Activated CD4-positive, CD25-positive, alpha-beta regulatory T cell treated with anti-CD3 and anti-CD28 coated beads, Interleukin-2, amount 50 U/mL, for 16 hours (primary cell): Measurements from ENCODE around the gene PLA2G4B.

ENCODE experiments used
- DNase-seq: peaks from one replicate; pipeline ENCODE4 v3.0.0-alpha.2; 2020; ENCODE audit warnings: low read depth, low spot score

Gene PLA2G4B, protein sequence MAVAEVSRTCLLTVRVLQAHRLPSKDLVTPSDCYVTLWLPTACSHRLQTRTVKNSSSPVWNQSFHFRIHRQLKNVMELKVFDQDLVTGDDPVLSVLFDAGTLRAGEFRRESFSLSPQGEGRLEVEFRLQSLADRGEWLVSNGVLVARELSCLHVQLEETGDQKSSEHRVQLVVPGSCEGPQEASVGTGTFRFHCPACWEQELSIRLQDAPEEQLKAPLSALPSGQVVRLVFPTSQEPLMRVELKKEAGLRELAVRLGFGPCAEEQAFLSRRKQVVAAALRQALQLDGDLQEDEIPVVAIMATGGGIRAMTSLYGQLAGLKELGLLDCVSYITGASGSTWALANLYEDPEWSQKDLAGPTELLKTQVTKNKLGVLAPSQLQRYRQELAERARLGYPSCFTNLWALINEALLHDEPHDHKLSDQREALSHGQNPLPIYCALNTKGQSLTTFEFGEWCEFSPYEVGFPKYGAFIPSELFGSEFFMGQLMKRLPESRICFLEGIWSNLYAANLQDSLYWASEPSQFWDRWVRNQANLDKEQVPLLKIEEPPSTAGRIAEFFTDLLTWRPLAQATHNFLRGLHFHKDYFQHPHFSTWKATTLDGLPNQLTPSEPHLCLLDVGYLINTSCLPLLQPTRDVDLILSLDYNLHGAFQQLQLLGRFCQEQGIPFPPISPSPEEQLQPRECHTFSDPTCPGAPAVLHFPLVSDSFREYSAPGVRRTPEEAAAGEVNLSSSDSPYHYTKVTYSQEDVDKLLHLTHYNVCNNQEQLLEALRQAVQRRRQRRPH

DNA sequence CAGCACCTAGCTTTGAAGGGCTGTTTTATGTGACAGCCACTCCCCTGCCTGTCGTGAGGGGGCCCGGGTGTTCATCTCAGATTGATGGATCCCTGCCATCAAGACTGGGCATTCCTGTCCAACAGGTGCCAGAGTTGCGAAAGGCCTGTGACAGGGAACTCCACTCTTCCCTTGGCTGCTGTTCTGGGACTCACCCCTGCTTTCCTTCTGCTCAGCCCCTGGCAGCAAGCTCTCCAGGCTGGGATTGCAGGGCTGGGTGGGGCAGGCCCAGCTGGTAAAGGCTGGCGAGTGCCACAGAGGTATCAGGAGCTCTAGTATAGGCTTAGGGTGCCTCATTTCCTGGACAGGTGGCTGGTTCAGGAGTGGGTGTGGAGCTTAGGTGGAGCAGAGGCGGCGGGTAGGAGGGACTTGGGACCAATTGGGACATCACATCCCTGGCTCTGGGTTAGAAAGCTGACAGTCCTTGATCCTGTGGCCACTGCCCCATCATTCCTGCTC, at the start of gene PLA2G4B:
TSS of gene PLA2G4B (plus strand) at position 448 of the 498 bp plus-strand sequence. CDS start 67 bp downstream, outside the sequence.
- no peak for DNase-seq

DNA sequence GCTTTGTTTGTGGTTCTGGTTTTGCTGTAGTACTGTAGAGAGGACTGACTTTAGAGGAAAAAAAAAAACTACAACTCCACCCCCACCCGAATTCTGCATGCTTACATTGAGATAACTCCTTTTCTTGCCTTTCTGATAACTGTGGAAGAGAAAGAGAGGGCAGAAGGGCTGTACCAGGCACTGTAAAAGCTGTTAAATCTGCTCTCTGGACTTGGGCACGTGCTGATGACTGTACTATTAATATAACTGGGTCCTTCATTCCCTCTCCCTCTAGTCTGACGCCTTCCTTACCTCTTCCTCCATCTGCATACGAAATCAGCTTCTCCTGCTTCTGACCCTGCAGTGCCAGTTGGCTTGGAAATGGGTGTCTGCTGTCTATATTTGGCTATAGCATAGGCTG, 49.4 kb upstream of the PLA2G4B start:
- DNase-seq = no peak

DNA sequence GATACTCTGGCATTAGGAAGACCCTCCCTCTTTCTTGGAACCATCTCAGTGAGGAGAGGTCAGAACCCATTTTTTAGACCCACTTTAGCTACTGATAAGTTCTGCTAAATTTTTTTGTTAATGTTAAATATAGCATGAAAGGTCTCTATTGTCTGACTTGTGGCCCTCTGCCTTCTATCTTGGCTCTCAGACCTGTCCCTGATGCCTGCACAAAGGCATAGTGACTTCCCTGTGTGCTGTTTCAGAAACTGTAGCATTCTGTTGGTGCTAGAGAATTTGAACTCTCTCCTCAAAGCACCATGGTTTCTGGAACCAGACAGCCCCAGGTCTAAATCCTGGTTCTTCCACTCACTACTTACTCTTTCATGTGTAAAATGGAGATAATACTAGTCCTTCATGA, 49.0 kb upstream of the PLA2G4B start:
- no peak for DNase-seq

GRCh38 chr15:41790169-41790568, 48.5 kb upstream of the PLA2G4B start:
- DNase-seq = no peak

DNA sequence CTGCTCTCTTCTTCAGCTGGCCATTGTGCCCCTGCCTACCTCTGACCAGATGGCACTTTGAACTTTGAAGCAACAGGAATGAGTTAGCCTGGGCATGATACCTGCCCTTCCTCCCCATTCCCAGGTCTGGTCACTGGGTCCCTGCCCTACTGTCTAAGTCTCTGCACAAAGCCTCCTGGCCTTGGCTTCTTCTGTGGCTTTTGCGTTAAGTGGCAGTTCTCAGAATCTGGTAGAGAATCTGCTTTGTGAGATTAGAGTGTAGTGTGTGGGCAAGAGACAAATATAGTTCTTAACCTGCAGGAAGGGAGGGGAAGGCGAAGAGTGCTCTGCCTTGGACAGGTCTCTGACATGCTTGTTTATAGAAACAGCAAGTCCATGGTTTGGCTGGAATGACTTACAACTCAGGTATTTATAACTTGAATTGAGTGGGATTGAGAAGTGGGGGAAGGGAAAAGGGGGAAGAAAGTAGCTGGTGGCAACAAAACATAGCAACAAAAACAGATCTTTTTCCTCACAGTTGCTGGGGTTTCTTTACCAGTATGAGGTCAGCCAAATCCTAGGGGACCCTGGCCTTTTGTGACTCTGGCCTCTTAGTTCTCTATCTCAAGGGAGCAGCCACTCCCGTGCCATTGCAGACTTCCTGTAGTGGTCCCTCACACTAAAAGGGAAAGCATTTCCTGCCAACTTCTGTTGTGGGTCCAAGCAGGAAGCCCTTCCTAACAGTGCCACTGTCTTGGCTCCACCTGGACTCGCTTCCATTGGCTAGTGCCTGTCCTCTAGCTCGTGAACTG, 47.7 kb upstream of the PLA2G4B start:
- no peak for DNase-seq

GRCh38 chr15:41791547-41791937, 47.1 kb upstream of the PLA2G4B start:
- DNase-seq = no peak

DNA sequence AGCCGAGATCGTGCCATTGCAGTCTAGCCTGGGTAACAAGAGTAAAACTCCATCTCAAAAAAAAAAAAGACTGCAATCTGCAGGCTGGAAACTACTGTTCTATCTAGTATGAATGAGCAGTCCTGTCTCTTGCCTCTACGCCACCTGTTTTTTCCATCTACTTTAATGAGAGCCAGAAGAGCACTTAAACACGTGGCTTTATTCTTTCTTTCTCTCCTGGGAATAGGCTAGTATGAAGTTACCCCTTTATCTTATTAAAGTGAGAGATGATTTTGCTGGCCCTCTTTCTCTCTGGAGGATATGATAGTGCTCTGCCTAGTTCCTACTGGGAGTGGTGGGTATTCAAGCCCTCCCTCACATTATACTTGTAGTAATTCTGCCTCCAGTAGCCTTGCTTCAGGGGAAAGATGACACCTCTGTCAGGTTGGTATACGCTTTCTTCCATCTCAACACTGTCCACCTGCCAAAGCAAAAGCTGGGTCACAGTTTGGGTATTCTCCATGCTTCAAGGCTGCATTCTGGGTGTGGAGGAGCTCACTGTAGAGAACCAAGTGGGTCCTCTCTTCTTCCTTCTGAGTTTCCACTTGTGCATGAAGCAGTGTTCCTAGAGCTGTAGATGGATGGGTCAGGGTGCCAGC, 46.5 kb upstream of the PLA2G4B start:
- no peak for DNase-seq

- no peak for DNase-seq
Observed at GRCh38 chr15:41794081-41794480, 44.6 kb upstream of the PLA2G4B start.

DNA sequence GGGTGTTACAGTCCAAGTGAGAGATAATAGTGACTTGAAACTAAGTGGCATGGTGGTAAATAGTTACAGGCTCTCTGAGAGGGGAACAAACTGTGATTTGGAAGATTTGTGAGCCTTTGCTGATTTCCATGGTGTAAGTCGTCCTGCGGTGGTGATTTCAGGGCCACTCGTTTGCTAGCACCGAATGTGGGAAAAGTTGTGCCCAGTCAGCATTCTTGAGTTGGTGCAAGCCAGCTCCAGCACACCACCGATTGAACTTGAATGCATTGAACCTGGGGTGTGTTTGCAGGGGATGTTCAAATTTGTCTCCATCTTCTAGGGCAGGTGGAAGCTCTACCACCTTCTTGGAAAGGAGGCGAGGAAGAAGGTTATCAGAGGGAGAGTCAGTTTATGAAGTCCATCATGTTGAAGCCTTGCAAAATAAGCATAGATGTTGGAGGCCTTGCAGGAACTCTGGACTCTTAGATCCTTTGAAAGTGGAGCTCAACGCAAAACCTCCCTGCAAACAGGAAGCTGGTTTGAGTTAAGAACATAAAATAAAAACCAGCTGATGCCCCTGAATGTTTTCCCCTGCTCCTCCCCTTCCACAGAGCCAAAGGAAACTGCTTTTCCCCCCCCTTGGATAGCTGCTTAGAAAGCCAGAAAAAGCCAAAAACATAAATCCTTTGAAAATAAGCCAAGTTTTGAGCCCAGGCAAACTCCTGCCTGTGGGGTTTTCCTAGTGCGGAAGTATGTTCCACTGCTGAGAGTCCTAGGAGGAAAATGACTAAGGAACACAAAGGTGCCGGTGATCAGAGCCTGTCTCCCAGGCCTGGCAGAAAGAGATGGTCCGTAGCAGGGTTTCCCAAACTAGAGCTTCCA, 42.4 kb upstream of the PLA2G4B start:
- no peak for DNase-seq

GRCh38 chr15:41797201-41797944, 41.3 kb upstream of the PLA2G4B start:
- DNase-seq = no peak

- DNase-seq = no peak
Observed at GRCh38 chr15:41798607-41799487, 39.8 kb upstream of the PLA2G4B start.

- DNase-seq = no peak
Observed at GRCh38 chr15:41799488-41799805, 39.2 kb upstream of the PLA2G4B start.

- DNase-seq = no peak
Observed at GRCh38 chr15:41801185-41801584, 37.5 kb upstream of the PLA2G4B start.

DNA sequence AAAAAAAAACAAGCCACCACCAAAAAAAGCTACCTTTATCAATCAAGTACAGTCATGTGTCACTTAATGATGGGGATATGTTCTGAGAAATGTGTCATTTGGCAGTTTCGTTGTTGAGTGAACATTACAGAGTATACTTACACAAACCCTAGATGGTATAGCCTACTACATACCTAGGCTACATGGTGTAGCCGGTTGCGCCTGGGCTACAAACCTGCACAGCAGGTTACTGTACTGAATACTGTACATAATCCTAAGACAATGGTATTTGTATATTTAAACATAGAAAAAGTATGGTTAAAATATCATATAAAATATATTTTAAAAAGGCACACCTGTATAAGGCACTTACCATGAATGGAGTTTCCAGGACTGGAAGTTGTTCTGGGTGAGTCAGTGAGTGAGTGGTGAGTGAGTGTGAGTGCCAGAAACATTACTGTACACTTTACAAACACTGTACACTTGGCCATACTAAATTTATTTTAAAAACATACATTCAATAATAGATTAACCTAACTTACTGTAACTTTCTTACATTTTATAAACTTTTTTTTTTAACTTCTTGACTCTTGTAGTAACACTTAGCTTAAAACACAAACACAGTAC, 36.7 kb upstream of the PLA2G4B start:
- no peak for DNase-seq

DNA sequence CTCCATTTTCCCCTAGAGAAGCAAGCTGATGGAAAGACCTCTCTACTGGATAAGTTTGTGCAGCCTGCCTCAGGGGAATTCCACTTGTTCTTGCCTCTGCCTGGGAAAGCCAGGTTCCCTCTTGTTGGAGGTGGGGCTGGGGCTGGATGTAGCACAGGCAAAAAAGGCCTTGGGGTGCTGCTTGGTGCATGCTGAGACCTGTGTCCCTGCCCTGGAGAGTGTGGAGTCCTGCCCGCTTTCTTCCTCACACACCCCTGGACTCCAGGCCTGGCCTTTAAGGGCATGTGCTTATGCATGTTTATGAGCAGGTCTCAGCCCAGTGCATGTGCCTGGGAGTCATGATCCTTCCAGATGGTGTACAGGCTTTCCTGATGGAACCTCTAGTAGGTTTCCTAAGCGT, 34.3 kb upstream of the PLA2G4B start:
- DNase-seq = no peak

DNA sequence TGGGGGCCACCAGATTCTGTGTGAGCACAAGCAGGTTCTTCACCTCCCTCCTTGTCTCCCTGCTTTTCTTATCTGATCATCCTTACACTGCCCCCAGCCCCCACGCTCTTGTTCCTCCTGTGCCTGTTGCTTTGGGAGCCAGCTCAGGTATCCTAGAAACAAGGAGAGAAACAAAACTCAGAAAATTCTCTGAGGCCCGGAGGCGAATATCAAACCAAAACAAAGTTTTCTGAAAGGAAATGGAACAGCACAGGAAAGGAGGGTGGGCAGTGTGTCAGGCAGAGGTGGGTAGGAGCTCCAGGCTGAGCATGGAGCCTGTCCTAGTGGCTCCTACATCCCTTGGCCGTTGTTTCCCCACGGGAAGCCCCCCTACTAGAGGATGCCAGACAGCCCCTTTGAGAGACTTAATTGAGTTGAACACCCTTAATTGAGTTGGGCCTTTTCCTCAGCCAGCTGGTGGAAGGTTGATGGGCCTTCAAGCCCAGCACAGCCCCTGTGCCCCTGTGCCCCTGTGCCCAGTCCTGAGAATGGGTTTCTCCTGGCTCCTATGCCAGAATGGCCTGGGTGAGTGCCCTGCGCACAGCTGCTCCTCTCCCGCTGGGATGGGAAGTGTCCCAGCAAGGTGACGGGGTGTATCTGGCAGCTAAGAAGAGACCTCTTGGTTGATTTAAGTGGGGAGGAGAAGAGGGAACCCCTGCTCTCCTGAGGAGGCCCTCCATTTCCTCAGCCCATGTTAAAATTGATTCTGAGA, 33.6 kb upstream of the PLA2G4B start:
- DNase-seq = no peak

DNA sequence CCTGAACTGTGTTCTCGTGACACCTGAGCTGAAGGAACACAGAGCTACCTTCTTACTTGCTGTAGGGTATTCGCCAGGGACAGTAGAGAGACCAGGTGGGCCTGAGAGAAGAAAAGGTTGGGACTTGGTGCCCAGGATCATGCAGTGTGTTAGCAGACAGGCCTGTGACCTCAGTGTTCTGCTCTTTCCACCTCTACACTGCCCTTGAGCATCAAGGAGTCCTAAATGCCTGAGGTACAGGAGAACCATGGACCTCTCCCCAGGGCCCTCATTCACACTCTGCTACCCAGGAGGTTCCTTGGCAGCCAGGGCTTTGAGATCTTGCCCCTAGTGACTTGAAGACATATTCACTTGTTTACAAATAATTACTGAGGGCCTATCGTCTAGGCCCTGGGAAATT, 32.9 kb upstream of the PLA2G4B start:
- DNase-seq = no peak
